Cerebellar nuclear complex (tissue), 1 donor: ENCODE measurements around the gene ENDOU.

ENCODE experiments used
- DNase-seq, 2 experiments: peaks; one replicate each; lab custom pipeline; 2025; lab: John Stamatoyannopoulos, UW

ENDOU gene

GRCh38 chr12:47757364-47757839 lies 32.1 kb upstream of the ENDOU start:
- DNase-seq = no peak

DNA sequence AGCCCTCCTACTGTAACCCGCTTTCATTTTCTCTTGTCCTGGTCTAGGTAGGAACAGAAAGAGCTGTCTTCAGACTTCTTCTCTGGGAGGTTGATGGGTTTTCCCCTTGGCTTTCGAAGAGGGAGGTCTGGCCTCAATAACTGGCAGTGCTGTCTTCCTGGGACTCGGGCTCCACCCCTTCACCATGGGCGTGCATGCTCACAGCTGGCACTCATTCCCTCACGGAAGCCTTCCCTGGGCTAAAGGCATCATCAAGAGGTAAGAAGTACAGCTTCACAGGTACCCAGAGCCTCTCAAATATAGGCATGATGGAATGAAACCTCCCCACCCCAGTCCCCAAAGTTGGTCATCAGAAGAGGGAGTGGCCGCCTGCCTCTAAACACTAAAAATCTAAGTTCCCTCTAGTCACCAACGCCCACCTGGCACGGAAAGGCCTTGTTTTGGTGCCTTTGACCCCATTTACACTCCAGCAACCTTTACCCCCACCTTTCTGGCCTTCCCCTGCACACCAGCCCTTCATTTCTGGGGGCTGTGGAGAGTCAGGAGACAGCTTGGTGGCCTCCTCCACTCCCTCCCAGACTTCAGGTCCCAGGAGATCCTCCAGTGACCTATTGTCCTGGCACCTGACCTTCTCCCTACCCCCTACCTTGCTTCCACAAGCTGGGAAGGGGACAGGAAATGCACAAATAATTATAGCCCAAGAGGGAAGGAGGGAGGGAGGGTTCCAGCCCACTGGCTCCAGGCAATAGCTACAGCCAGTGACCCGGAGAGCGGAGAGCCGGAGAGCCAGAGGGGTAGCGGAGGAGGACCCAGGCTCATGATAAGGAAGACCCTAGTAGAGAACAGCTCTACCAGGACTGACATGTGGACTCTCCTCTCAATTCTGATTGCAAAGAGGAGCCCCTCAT lies 30.6 kb upstream of the ENDOU start:
- DNase-seq = no peak

DNA sequence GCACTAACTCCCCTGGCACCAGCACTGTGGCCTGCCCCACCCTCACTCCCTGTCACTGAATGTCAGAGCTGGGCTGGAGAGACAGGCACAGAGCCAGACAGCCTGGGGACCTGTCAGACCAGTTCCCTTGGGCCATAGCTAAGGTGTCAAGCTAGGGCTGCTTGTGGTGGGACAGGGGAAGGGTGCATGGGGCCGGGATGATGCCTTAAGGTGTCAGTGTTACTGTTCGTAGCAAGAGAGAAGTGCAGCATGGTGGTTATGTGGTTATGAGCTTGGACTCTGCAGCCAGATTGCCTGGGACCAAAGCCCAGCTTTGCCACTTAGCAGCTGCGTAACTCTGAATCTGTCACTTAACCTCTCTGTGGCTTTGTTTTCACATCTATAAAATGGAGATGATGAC lies 29.6 kb upstream of the ENDOU start:
- no peak for DNase-seq

DNA sequence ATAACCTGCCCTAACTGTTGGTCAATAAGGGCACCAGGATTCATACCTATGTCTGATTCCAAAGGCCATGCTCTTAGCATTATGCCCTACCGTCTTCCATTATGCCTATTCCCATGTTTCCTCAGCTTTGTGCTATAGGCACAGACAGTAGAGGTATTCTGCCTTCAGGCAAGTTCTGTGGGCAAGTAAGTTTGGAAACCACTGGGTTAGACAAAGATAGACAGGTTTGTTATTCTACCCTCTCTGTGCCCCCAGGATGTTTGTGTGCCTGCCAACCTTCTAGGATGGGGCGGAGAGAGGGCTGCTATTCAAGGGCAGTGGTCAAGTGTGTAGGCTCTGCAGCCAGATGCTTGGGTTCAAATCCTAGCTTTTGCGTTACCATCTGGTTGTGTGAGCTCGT lies 28.8 kb upstream of the ENDOU start:
- DNase-seq = no peak

DNA sequence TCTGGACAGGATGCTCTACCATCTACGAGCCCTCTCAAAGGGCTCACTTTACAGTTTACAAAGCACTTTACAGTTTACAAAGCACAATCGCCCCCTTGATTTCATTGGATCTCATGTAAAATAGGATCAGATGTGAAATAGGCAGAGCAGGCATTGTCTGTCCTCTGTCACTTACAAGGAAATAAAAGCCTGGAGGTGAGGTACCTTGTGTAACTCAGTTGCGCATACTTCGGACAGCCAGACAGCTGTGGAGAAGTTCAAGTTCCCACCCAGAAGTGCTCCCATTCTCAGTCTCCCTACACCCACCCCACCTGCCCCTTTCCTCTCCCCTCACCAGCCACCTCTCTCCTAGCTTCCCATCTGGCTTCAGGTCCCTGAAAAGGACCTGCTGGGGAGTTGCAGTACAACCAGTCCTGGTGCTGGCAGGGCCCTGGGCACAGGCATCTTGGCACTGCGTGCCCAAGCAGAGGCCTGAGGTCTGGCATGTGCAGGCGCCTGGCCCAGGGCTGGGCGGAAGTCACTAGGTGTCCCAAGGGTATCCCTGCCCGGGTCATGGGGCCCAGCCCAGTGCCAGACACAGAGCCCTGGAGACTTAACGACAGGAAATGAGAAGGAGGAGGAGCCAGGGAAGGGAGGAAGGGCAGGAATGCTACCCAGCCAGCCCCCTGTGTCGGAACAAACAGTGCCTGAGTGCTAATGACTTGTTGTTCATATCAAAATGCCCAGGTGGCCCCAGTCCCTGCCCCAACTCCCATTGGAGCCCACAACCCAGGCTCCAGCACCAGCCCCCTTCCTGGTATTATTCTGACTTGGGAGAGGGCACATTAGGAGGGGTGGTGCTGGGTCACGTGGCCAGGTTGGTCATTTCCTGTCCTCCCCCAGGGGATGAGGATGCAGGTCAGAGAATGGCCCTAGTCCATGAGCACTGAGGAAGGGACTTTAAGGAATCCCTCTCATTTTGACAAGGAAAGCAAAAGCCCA lies 28.0 kb upstream of the ENDOU start:
- DNase-seq = no peak

DNA sequence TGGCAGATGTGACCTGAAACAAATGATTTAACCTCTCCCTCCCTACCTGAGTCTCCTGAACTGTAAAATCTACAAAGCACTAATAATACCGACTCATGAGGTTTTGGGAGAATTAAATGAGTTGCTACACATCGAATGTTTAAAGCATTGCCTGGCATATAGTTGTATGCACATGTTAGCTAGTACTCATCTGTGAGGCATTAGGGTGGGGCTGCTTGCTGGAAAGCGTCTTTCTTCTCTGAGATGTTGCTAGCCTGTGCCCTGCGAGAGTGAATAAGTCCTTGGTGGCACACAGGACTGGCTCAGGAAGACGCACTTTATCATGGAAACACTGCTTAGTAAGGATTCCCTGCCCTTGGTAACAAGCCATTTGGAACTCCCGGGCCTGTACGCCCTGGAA lies 27.3 kb upstream of the ENDOU start:
- no peak for DNase-seq

DNA sequence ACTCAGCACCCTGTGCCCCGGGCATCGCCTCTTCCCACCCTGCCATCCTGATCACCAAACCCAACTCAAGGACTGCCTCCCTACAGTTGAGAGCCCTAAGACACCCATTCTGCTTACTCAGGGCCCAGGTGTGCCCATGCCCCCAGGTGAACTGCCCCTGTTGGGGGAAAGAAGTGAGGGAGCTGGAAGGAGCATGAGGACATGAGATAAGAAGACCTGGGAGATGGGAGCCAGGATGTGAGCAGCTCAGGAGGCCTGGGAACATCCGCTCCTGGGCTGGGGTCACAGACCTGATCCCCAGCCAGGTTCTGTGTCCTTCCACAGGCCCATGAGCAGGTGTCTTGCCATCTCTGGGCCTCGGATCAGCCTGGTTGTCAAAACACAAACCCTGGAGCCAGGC lies 26.8 kb upstream of the ENDOU start:
- no peak for DNase-seq

DNA sequence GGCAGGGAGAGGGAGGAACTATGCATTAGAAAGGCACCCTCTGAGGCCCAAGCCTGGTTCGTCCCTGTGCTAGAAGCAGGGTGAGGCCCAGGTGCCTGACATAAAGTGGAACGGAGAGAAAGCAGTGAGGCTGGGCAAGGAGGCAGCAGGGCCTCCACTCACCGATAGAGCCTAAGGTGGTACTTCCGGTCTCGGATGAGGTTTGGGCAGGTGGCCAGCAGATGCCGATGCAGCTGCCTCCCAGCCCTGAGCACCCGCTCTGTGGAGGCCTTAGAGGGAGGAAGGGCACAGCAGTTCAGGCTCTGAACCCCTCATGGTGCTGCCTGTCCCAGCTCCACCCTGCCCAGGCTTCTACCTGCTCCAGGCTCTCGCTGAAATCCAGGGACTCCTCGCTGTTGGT lies 26.3 kb upstream of the ENDOU start:
- no peak for DNase-seq

DNA sequence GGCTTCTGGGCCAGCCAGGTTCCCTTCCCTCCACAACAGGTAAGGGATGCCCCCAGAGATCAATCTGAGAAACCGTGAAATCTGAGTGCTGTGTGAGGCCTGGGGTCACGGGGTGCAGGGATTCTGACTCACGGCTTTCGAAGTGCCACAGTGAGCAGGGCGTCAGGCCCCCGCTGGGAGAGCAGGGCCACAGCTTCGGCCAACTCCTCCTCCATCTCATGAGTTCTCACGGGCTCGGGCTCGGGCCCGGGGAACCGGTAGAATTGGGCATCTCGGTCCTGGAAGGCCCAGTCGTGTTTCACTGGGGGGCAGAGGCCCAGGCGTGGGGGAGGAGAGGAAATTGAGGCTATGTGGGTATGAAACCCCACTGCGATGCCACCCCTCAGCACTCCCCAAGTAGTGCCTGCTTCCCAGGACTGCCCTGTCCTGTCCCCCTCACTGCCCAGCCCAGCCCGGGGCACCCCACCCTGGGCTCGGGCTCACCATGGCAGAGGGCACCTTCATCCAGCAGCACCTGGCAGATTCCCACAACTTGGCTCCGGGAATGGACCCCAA lies 25.7 kb upstream of the ENDOU start:
- no peak for DNase-seq

GRCh38 chr12:47750229-47750798 lies 25.0 kb upstream of the ENDOU start:
- DNase-seq = no peak

DNA sequence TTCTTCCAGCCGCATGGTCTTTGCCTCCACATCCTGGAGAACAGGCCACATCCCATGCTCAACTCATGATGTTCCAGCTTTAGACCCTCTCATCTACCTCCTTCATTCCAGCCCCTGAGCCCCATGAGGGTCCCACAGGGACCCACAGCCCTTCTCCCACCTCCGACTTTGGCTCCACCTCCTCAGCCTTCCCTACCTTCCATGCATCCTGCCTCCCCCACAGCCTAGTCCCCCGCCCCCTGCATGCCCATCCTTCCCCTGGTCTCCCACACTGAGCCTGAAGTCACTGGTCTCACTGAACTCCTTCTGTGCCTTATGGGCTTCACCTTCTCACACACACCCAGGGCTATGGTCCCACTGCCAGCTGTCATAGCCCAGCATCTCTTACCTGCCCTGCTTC lies 23.6 kb upstream of the ENDOU start:
- DNase-seq = no peak

- no peak for DNase-seq
Observed at GRCh38 chr12:47748507-47748828, 23.2 kb upstream of the ENDOU start.

DNA sequence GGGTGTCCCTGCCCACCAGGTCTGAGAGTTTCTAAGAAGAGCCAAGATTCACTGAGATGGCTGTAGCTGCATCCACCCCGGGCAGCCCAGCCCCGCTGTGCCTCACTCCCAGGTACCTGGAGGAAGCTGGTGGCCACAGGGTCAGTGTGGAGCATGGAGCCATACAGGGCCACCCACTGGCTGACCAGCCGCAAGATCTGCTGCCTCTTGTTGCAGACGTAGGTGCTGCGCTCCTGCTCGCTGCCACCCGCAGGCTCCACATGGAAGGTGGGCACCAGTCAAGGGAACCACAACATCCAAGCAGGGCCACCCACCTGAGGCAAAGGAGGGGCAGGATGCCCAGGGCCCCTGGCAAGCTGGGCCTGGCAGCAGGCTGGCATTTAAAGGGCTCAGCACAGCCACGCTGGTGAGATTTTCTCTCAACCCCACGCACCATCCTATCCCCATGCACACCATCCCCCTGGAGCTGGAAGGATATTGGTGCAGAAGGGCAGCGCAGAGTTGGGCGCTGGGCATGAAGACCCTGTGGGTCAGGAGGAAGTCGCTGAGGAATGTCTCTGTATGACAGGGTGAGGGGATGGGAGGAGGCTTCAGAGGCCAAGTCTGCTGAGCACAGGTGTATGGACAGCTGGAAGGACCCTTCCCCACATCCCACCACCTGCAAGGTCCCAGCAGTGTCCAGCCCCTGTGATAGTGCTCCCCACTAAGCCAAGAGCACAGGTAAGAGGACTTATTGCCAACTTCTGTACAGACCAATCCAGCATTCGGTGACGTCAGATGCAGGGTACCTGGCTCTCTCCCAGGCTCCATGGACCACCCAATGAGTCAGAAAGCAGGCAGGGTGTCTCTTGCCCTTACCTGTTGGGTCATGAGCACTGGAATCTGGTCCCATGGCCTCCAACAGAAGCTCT lies 22.6 kb upstream of the ENDOU start:
- no peak for DNase-seq

DNA sequence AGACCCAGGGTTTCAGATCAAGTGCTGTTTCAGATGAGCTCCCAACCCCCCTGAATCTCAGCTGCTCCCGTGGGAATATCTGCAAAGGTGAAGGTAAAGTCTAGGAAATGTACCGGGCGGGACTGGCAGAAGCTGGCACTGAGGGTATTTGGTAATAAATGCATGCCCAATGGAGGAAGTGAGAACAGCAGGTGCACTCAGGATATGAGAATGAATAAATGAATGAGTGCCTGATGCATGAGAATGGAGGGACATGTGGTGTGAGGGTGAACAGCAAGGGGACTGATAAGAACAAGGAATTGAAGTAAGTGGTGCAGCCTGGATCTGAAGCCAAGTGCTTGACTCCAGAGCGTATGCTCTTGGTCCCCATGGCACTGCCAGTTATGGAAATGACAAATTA lies 21.8 kb upstream of the ENDOU start:
- no peak for DNase-seq

- no peak for DNase-seq
Observed at GRCh38 chr12:47746523-47746922, 21.2 kb upstream of the ENDOU start.

DNA sequence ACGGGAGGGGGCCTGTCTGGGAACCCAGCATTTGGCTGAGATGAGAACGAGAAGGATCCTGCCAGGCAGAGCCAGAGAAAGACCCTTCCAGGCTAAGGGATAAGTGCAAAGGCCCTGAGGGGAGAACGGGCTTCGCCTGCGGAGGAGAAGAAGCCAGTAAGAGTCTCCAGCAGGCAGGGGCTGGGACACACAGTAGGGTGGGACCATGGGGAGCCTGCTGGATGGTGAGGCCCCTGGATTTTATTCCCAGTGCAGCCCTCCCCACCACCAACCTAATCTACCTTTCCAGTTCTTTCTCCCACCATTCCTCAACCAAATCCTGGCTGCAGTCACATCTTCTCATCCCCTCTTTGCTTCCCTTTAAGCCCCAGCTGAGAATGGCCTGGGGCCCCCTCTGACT lies 20.8 kb upstream of the ENDOU start:
- no peak for DNase-seq

DNA sequence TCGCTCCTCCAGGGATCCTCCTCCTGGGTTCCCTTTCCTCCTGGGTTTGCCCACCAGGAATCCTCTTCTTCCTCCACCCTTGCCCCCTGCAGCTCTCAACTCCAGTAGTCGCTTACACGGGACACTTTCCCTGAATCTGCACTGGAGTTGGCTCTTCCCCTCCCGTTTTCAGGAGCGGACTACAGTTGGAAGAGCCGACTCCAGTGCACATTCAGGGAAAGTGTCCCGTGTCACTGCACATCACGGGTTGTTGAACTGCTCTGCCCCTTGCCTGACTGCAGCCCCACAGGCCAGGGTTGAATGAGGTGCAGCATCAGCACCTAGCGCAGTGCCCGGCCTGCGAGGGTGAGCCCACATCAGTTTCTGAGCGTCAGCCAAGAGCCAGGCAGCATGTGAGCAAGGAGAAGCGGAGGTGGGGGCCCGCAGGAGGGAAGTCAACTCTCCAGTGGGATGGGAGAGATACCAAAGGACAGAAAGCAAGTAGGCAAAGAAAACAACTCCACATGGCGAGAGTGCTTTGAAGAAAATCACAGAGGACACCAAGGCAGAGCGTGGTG lies 20.3 kb upstream of the ENDOU start:
- DNase-seq = no peak

- no peak for DNase-seq
Observed at GRCh38 chr12:47744778-47745436, 19.6 kb upstream of the ENDOU start.

DNA sequence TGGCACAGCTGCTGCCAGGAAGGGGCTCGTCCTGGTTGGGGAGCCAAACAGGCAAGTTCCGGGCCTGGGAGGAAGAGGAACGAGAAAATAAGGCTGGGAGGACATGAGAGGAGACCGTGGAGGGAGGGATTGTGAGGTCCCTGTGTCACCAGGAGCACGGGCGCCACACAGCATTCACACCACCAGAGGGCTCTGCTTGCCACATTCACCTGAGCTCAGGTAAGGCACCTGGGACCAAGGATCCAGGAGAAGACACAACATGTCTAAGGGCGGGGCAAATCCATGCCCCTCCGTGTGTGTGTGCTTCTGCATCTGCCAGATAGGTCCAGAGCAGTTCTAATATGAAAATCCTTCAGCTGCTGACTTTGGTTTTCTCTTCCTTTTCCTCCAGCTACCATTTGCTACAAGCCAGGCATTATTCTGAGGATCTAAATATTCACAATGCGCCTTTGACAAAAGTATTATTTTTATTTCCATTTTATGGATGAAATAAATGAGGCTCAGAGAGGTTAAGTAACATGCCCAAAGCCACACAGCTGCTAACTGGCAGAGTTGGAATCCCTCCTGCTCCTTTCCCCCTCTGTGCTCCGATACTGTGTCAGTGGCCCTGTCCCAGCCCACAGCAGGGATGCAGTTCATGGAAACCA lies 18.8 kb upstream of the ENDOU start:
- no peak for DNase-seq
